GM19455 (cell line): ENCODE results near the gene MGST2.

Source experiments
- ATAC-seq: cut with Tn5 transposase; IDR thresholded peaks from one replicate; pipeline ENCODE4 v1.9.1; 2021; ENCODE audit not compliant: unreplicated experiment

Gene MGST2

GRCh38 chr4:139700568-139700967, 34.9 kb downstream of the MGST2 start:
- no peak for ATAC-seq

- ATAC-seq, result no peak
Measured at GRCh38 chr4:139704915-139705485, 39.4 kb downstream of the MGST2 start.

GRCh38 chr4:139709660-139710059, 44.0 kb downstream of the MGST2 start:
- no peak for ATAC-seq

GRCh38 chr4:139710073-139710472, 44.5 kb downstream of the MGST2 start:
- ATAC-seq, result no peak

- ATAC-seq, result no peak
Measured at GRCh38 chr4:139711461-139711860, 45.8 kb downstream of the MGST2 start.

- ATAC-seq, result no peak
Measured at GRCh38 chr4:139712882-139713281, 47.3 kb downstream of the MGST2 start.

GRCh38 chr4:139715746-139716391, 50.2 kb downstream of the MGST2 start:
- no peak for ATAC-seq

- no peak for ATAC-seq
Measured at GRCh38 chr4:139718358-139718757, 52.7 kb downstream of the MGST2 start.

- ATAC-seq, result no peak
Measured at GRCh38 chr4:139718833-139719232, 53.2 kb downstream of the MGST2 start.

GRCh38 chr4:139719381-139720101, 53.9 kb downstream of the MGST2 start:
- ATAC-seq, result no peak

- no peak for ATAC-seq
Measured at GRCh38 chr4:139720806-139721205, 55.2 kb downstream of the MGST2 start.

- no peak for ATAC-seq
Measured at GRCh38 chr4:139721789-139722188, 56.2 kb downstream of the MGST2 start.

- no peak for ATAC-seq
Measured at GRCh38 chr4:139725236-139725635, 59.6 kb downstream of the MGST2 start.

GRCh38 chr4:139726615-139727014, 61.0 kb downstream of the MGST2 start:
- no peak for ATAC-seq

GRCh38 chr4:139728146-139728545, 62.5 kb downstream of the MGST2 start:
- no peak for ATAC-seq

GRCh38 chr4:139728840-139729239, 63.2 kb downstream of the MGST2 start:
- ATAC-seq, result no peak

- ATAC-seq, result no peak
Measured at GRCh38 chr4:139732991-139733570, 67.5 kb downstream of the MGST2 start.

GRCh38 chr4:139734201-139734874, 68.7 kb downstream of the MGST2 start:
- no peak for ATAC-seq

- ATAC-seq, result peak; percentile 54
Measured at GRCh38 chr4:139734875-139735380, 69.3 kb downstream of the MGST2 start.

GRCh38 chr4:139735381-139736273, 70.0 kb downstream of the MGST2 start:
- ATAC-seq, result no peak
